Measurements from ENCODE around the gene TAF4B. TPM values are rescaled to one million over a fixed set of nuclear protein-coding genes. Genes with fewer than 3 reads are reported as not detected.

TAF4B gene
- total RNA-seq, 2 experiments from 2014 or later = 8.1 to 8.5 TPM

GRCh38 chr18:26322890-26323653 is 96.8 kb downstream of the TAF4B start:
- ATAC-seq (no peak), DNase-seq (no peak)
- peaks cover 15% of the 10 kb centered on the region for H3K36me3 Mint-ChIP-seq (ENCODE audit: low read depth)
- ChIA-PET POLR2A (no interaction called here), CTCF (interaction anchor here (0.8 to 2.9 kb wide), 3 partner anchors 13 to 61 kb away, joined by 3 to 12 read pairs (median 6); no protein-coding TSS in a partner anchor)
- H3K27me3 Mint-ChIP-seq (ENCODE audit: low read depth) = no peaks in the 10 kb centered on the region
- H3K9me3 Mint-ChIP-seq (ENCODE audit: insufficient read depth) = no peaks in the 10 kb centered on the region
- H3K27ac Mint-ChIP-seq = no peak overlapping the region
- H3K4me3 Mint-ChIP-seq = no peak overlapping the region
- H3K4me1 Mint-ChIP-seq (ENCODE audit: low read depth) = no peaks in the 10 kb centered on the region

- H3K9me3 Mint-ChIP-seq (ENCODE audit: insufficient read depth) = no peaks in the 10 kb centered on the region
- no peak overlapping the region for H3K4me3 Mint-ChIP-seq
- ChIA-PET POLR2A (no interaction called here), CTCF (interaction anchor here (1.5 kb wide), 1 partner anchor 58 kb away, joined by 4 read pairs; no protein-coding TSS in a partner anchor)
- ATAC-seq (no peak), DNase-seq (no peak)
- H3K4me1 Mint-ChIP-seq (ENCODE audit: low read depth) = no peaks in the 10 kb centered on the region
- H3K36me3 Mint-ChIP-seq (ENCODE audit: low read depth) = peaks cover 15% of the 10 kb centered on the region
- no peaks in the 10 kb centered on the region for H3K27me3 Mint-ChIP-seq (ENCODE audit: low read depth)
- H3K27ac Mint-ChIP-seq = no peak overlapping the region
These were observed 99.5 kb downstream of the TAF4B start for GRCh38 chr18:26325771-26326170.

GRCh38 chr18:26327062-26327461 is 100.8 kb downstream of the TAF4B start:
- CTCF ChIA-PET = interaction anchor here (1.5 kb wide), 1 partner anchor 20 kb away, joined by 3 read pairs; no protein-coding TSS in a partner anchor
- ATAC-seq = no peak

GRCh38 chr18:26332991-26333390 is 106.7 kb downstream of the TAF4B start:
- Mint-ChIP-seq H3K27ac (no peak overlapping the region), H3K36me3 (ENCODE audit: low read depth) (no peaks in the 10 kb centered on the region), H3K4me1 (ENCODE audit: low read depth) (no peaks in the 10 kb centered on the region), H3K27me3 (ENCODE audit: low read depth) (no peaks in the 10 kb centered on the region), H3K4me3 (no peak overlapping the region), H3K9me3 (ENCODE audit: insufficient read depth) (no peaks in the 10 kb centered on the region)
- no peak for DNase-seq
- no peak for ATAC-seq
- POLR2A ChIA-PET = no interaction called here
- CTCF ChIA-PET = no interaction called here

More at GRCh38 chr18:26327062-26327461, 100.8 kb downstream of the TAF4B start:
- Mint-ChIP-seq H3K27me3 (ENCODE audit: low read depth) (no peaks in the 10 kb centered on the region), H3K4me1 (ENCODE audit: low read depth) (no peaks in the 10 kb centered on the region), H3K9me3 (ENCODE audit: insufficient read depth) (no peaks in the 10 kb centered on the region), H3K27ac (no peak overlapping the region), H3K36me3 (ENCODE audit: low read depth) (peaks cover 11% of the 10 kb centered on the region), H3K4me3 (no peak overlapping the region)
- DNase-seq = no peak
- POLR2A ChIA-PET = no interaction called here

GRCh38 chr18:26335156-26335555 is 108.9 kb downstream of the TAF4B start:
- Mint-ChIP-seq H3K36me3 (ENCODE audit: low read depth) (no peaks in the 10 kb centered on the region), H3K9me3 (ENCODE audit: insufficient read depth) (no peaks in the 10 kb centered on the region), H3K27me3 (ENCODE audit: low read depth) (no peaks in the 10 kb centered on the region), H3K4me3 (no peak overlapping the region), H3K4me1 (ENCODE audit: low read depth) (no peaks in the 10 kb centered on the region), H3K27ac (no peak overlapping the region)
- CTCF ChIA-PET = interaction anchor here (0.9 to 1.1 kb wide), 3 partner anchors 11 to 414 kb away, joined by 3 to 6 read pairs (median 5); no protein-coding TSS in a partner anchor
- POLR2A ChIA-PET = no interaction called here
- ATAC-seq = no peak
- DNase-seq = no peak

GRCh38 chr18:26335571-26336487 is 109.6 kb downstream of the TAF4B start:
- no peak overlapping the region for H3K4me3 Mint-ChIP-seq
- CTCF ChIA-PET = interaction anchor here (0.9 to 1.1 kb wide), 3 partner anchors 11 to 415 kb away, joined by 3 to 6 read pairs (median 5); no protein-coding TSS in a partner anchor
- H3K9me3 Mint-ChIP-seq (ENCODE audit: insufficient read depth) = no peaks in the 10 kb centered on the region

GRCh38 chr18:26336572-26336971 is 110.3 kb downstream of the TAF4B start:
- ATAC-seq (no peak), DNase-seq (no peak)
- H3K9me3 Mint-ChIP-seq (ENCODE audit: insufficient read depth) = no peaks in the 10 kb centered on the region
- H3K27ac Mint-ChIP-seq = no peak overlapping the region
- H3K36me3 Mint-ChIP-seq (ENCODE audit: low read depth) = no peaks in the 10 kb centered on the region
- POLR2A ChIA-PET = no interaction called here
- no peak overlapping the region for H3K4me3 Mint-ChIP-seq
- CTCF ChIA-PET = no interaction called here
- H3K4me1 Mint-ChIP-seq (ENCODE audit: low read depth) = no peaks in the 10 kb centered on the region
- no peaks in the 10 kb centered on the region for H3K27me3 Mint-ChIP-seq (ENCODE audit: low read depth)

More at GRCh38 chr18:26335571-26336487, 109.6 kb downstream of the TAF4B start:
- H3K36me3 Mint-ChIP-seq (ENCODE audit: low read depth) = no peaks in the 10 kb centered on the region
- no peaks in the 10 kb centered on the region for H3K27me3 Mint-ChIP-seq (ENCODE audit: low read depth)
- no peak for ATAC-seq
- H3K4me1 Mint-ChIP-seq (ENCODE audit: low read depth) = no peaks in the 10 kb centered on the region
- POLR2A ChIA-PET = no interaction called here
- no peak for DNase-seq
- no peak overlapping the region for H3K27ac Mint-ChIP-seq

- H3K27me3 Mint-ChIP-seq (ENCODE audit: low read depth) = no peaks in the 10 kb centered on the region
- no peak overlapping the region for H3K27ac Mint-ChIP-seq
- ATAC-seq = no peak
- ChIA-PET POLR2A (no interaction called here), CTCF (interaction anchor here (0.9 kb wide), 1 partner anchor 41 kb away, joined by 3 read pairs; no protein-coding TSS in a partner anchor)
- H3K4me1 Mint-ChIP-seq (ENCODE audit: low read depth) = no peaks in the 10 kb centered on the region
- no peak for DNase-seq
- no peak overlapping the region for H3K4me3 Mint-ChIP-seq
- peaks cover 32% of the 10 kb centered on the region for H3K9me3 Mint-ChIP-seq (ENCODE audit: insufficient read depth)
- H3K36me3 Mint-ChIP-seq (ENCODE audit: low read depth) = peaks cover 36% of the 10 kb centered on the region
These were observed 116.4 kb downstream of the TAF4B start for GRCh38 chr18:26342646-26343045.

- Mint-ChIP-seq H3K4me1 (ENCODE audit: low read depth) (no peaks in the 10 kb centered on the region), H3K27me3 (ENCODE audit: low read depth) (no peaks in the 10 kb centered on the region), H3K4me3 (no peak overlapping the region), H3K36me3 (ENCODE audit: low read depth) (peaks cover 20% of the 10 kb centered on the region), H3K27ac (no peak overlapping the region), H3K9me3 (ENCODE audit: insufficient read depth) (peaks cover 30% of the 10 kb centered on the region)
- ChIA-PET CTCF (no interaction called here), POLR2A (no interaction called here)
- DNase-seq (no peak), ATAC-seq (no peak)
These were observed 124.7 kb downstream of the TAF4B start for GRCh38 chr18:26350961-26351360.

- Mint-ChIP-seq H3K4me3 (no peak overlapping the region), H3K36me3 (ENCODE audit: low read depth) (peaks cover 10% of the 10 kb centered on the region), H3K4me1 (ENCODE audit: low read depth) (no peaks in the 10 kb centered on the region), H3K27me3 (ENCODE audit: low read depth) (no peaks in the 10 kb centered on the region), H3K9me3 (ENCODE audit: insufficient read depth) (peaks cover 2% of the 10 kb centered on the region), H3K27ac (no peak overlapping the region)
- DNase-seq (no peak), ATAC-seq (no peak)
- CTCF ChIA-PET = interaction anchor here (0.7 kb wide), 1 partner anchor 110 kb away, joined by 3 read pairs; no protein-coding TSS in a partner anchor
- POLR2A ChIA-PET = no interaction called here
These were observed 130.0 kb downstream of the TAF4B start for GRCh38 chr18:26356045-26356785.

GRCh38 chr18:26357960-26358359 is 131.7 kb downstream of the TAF4B start:
- peaks cover 10% of the 10 kb centered on the region for H3K36me3 Mint-ChIP-seq (ENCODE audit: low read depth)
- H3K9me3 Mint-ChIP-seq (ENCODE audit: insufficient read depth) = no peaks in the 10 kb centered on the region
- no peaks in the 10 kb centered on the region for H3K27me3 Mint-ChIP-seq (ENCODE audit: low read depth)
- CTCF ChIA-PET = no interaction called here
- ATAC-seq (no peak), DNase-seq (no peak)
- POLR2A ChIA-PET = no interaction called here
- H3K27ac Mint-ChIP-seq = no peak overlapping the region
- no peak overlapping the region for H3K4me3 Mint-ChIP-seq
- no peaks in the 10 kb centered on the region for H3K4me1 Mint-ChIP-seq (ENCODE audit: low read depth)
